ENCODE results near the gene CD274. TPM values are rescaled to one million over a fixed set of nuclear protein-coding genes. Genes with fewer than 3 reads are reported as not detected.

Gene CD274
- total RNA-seq, 1 experiment from 2014 or later = not detected

DNA sequence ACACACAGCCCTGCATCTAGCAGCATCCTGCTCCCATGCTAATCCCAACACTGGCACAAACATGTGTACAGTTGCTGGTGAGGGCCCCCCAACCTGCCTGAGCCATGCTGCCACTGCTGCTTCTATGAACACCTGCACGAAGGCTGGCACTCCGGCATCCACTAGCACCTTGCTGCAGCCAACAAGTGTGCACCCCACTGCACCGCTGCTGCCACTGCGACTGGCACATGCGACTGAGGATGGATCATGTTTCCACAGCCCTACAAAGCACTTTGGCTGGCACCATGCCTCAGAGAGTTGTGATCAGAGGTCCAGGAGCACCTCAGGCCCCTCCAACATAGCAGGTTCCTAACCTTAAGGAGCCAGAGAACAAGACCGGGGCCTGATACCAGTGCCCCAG is 52.2 kb downstream of the CD274 start:
- CTCF ChIA-PET = no interaction called here
- intact Hi-C loops (cut with micrococcal nuclease; ENCODE audit: unreplicated experiment) = no loop called here

DNA sequence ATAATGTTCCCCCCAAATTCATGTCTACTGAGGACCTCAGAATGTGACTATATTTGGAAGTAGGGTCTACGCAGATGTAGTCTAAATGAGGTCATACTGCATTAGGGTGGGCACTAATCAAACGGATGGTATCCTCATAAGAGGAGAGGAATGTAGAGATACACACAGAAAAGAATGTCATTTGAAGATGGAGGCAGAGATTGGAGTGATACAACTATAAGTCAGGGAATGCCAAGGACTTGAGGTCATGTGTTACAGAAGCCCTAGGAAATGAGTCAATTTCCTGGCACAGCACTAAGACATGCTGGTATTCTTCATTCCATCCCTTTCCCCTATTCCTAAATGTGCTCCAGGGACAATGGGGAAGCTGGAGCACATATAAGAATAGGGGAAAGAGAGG is 59.2 kb downstream of the CD274 start:
- DNase-seq = no peak
- Histone ChIP-seq H3K27me3 (replicated peaks; ENCODE audit: control insufficient read depth, insufficient read depth, low read length) (no peaks in the 10 kb centered on the region), H3K4me3 (ENCODE audit: low read depth, low read length) (no peak overlapping the region), H3K36me3 (ENCODE audit: control insufficient read depth, insufficient read depth, low read length) (no peaks in the 10 kb centered on the region), H3K9me3 (no peaks in the 10 kb centered on the region), H3K4me1 (no peaks in the 10 kb centered on the region)
- ChIA-PET CTCF (no interaction called here), POLR2A (no interaction called here)
- Mint-ChIP-seq H3K27ac (ENCODE audit: unreplicated experiment) (no peak overlapping the region), H3K9me3 (ENCODE audit: unreplicated experiment) (no peaks in the 10 kb centered on the region), H3K36me3 (ENCODE audit: insufficient read depth, unreplicated experiment) (no peaks in the 10 kb centered on the region), H3K27me3 (ENCODE audit: insufficient read depth, unreplicated experiment) (peaks cover 9% of the 10 kb centered on the region), H3K4me3 (ENCODE audit: unreplicated experiment) (no peak overlapping the region), H3K4me1 (ENCODE audit: low read depth, unreplicated experiment) (no peaks in the 10 kb centered on the region)
- TF ChIP-seq, protein P1, sequence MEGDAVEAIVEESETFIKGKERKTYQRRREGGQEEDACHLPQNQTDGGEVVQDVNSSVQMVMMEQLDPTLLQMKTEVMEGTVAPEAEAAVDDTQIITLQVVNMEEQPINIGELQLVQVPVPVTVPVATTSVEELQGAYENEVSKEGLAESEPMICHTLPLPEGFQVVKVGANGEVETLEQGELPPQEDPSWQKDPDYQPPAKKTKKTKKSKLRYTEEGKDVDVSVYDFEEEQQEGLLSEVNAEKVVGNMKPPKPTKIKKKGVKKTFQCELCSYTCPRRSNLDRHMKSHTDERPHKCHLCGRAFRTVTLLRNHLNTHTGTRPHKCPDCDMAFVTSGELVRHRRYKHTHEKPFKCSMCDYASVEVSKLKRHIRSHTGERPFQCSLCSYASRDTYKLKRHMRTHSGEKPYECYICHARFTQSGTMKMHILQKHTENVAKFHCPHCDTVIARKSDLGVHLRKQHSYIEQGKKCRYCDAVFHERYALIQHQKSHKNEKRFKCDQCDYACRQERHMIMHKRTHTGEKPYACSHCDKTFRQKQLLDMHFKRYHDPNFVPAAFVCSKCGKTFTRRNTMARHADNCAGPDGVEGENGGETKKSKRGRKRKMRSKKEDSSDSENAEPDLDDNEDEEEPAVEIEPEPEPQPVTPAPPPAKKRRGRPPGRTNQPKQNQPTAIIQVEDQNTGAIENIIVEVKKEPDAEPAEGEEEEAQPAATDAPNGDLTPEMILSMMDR (IDR thresholded peaks at IDR 0.05; ENCODE audit: insufficient read depth in 1 of 2, low read depth in 1 of 2, low read length in 1 of 2, severe bottlenecking in 1 of 2, unreplicated experiment in 1 of 2) = no peak
- BruUV-seq (replicated peaks) = no TSS peak
- intact Hi-C loops (cut with micrococcal nuclease; ENCODE audit: unreplicated experiment) = no loop called here

More for the DNA sequence above, 52.2 kb downstream of the CD274 start:
- H3K36me3 ChIP-seq (ENCODE audit: control insufficient read depth, insufficient read depth, low read length) = no peaks in the 10 kb centered on the region
- H3K4me1 ChIP-seq = no peaks in the 10 kb centered on the region
- no peaks in the 10 kb centered on the region for H3K9me3 Mint-ChIP-seq (ENCODE audit: unreplicated experiment)
- POLR2A ChIA-PET = no interaction called here
- TF ChIP-seq, protein P1 (IDR thresholded peaks at IDR 0.05; ENCODE audit: insufficient read depth in 1 of 2, low read depth in 1 of 2, low read length in 1 of 2, severe bottlenecking in 1 of 2, unreplicated experiment in 1 of 2) = no peak
- H3K4me3 Mint-ChIP-seq (ENCODE audit: unreplicated experiment) = no peak overlapping the region
- no peaks in the 10 kb centered on the region for H3K9me3 ChIP-seq
- H3K27me3 ChIP-seq (replicated peaks; ENCODE audit: control insufficient read depth, insufficient read depth, low read length) = no peaks in the 10 kb centered on the region
- DNase-seq = no peak
- H3K4me3 ChIP-seq (ENCODE audit: low read depth, low read length) = no peak overlapping the region
- no peaks in the 10 kb centered on the region for H3K4me1 Mint-ChIP-seq (ENCODE audit: low read depth, unreplicated experiment)
- BruUV-seq (replicated peaks) = no TSS peak
- no peak overlapping the region for H3K27ac Mint-ChIP-seq (ENCODE audit: unreplicated experiment)
- peaks cover 6% of the 10 kb centered on the region for H3K27me3 Mint-ChIP-seq (ENCODE audit: insufficient read depth, unreplicated experiment)
- no peaks in the 10 kb centered on the region for H3K36me3 Mint-ChIP-seq (ENCODE audit: insufficient read depth, unreplicated experiment)

DNA sequence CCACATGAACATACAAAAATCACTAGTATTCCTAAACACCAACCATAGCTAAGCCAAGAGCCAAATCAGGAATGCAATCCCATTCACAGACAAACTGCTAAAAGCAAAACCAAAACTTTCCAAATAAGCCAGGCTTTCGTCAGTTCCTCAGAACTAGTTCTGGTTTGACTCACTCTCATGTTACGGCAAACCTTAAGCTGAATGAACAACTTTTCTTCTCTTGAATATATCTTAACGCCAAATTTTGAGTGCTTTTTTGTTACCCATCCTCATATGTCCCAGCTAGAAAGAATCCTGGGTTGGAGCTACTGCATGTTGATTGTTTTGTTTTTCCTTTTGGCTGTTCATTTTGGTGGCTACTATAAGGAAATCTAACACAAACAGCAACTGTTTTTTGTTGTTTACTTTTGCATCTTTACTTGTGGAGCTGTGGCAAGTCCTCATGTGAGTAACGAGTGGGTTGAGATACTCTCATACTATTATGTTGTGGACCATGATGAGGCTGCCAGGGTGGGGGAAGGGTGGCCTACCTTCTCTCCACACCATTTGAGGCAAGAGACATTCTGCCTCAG is 60.1 kb downstream of the CD274 start, which contains the start of gene PDCD1LG2:
Gene PDCD1LG2 (plus strand): TSS at position 172 of the 572 bp plus-strand sequence. CDS start 12,016 bp downstream, outside the sequence.
- Mint-ChIP-seq H3K36me3 (ENCODE audit: insufficient read depth, unreplicated experiment) (no peaks in the 10 kb centered on the region), H3K27me3 (ENCODE audit: insufficient read depth, unreplicated experiment) (peaks cover 6% of the 10 kb centered on the region), H3K4me1 (ENCODE audit: low read depth, unreplicated experiment) (no peaks in the 10 kb centered on the region), H3K4me3 (ENCODE audit: unreplicated experiment) (no peak within 1 kb of the TSS), H3K9me3 (ENCODE audit: unreplicated experiment) (no peaks in the 10 kb centered on the region), H3K27ac (ENCODE audit: unreplicated experiment) (no peak within 1 kb of the TSS)
- ChIA-PET CTCF (no interaction called here), POLR2A (no interaction called here)
- TF ChIP-seq, protein P1 (IDR thresholded peaks at IDR 0.05; ENCODE audit: insufficient read depth in 1 of 2, low read depth in 1 of 2, low read length in 1 of 2, severe bottlenecking in 1 of 2, unreplicated experiment in 1 of 2) = no peak
- no peak for DNase-seq
- Histone ChIP-seq H3K27me3 (replicated peaks; ENCODE audit: control insufficient read depth, insufficient read depth, low read length) (no peaks in the 10 kb centered on the region), H3K4me3 (ENCODE audit: low read depth, low read length) (no peak within 1 kb of the TSS), H3K36me3 (ENCODE audit: control insufficient read depth, insufficient read depth, low read length) (no peaks in the 10 kb centered on the region), H3K9me3 (no peaks in the 10 kb centered on the region), H3K4me1 (no peaks in the 10 kb centered on the region)
- BruUV-seq (replicated peaks) = no TSS peak
- intact Hi-C loops (cut with micrococcal nuclease; ENCODE audit: unreplicated experiment) = no loop called here

All from Caco-2 (cell line).